GM03348 (cell line): ENCODE results near the gene INPP4B.

Source experiments
- DNase-seq: peaks from one replicate; pipeline ENCODE4 v3.0.0; 2012; ENCODE audit warnings: low spot score

Gene INPP4B

GRCh38 chr4:142467088-142467487 is 379.0 kb downstream of the INPP4B start:
- DNase-seq: no peak

GRCh38 chr4:142465526-142465925 is 380.6 kb downstream of the INPP4B start:
- DNase-seq: no peak

GRCh38 chr4:142463206-142463605 is 382.9 kb downstream of the INPP4B start:
- DNase-seq: no peak

- peak; percentile 40 for DNase-seq
These were observed 393.8 kb downstream of the INPP4B start for GRCh38 chr4:142452161-142452855.

GRCh38 chr4:142449771-142450373 is 396.2 kb downstream of the INPP4B start:
- DNase-seq: no peak

GRCh38 chr4:142447009-142447408 is 399.1 kb downstream of the INPP4B start:
- no peak for DNase-seq

- no peak for DNase-seq
These were observed 402.6 kb downstream of the INPP4B start for GRCh38 chr4:142443469-142443868.

GRCh38 chr4:142440093-142440492 is 406.0 kb downstream of the INPP4B start:
- DNase-seq: no peak

GRCh38 chr4:142435599-142436235 is 410.4 kb downstream of the INPP4B start:
- no peak for DNase-seq

GRCh38 chr4:142434519-142435224 is 411.4 kb downstream of the INPP4B start:
- DNase-seq: no peak

- DNase-seq: no peak
These were observed 417.4 kb downstream of the INPP4B start for GRCh38 chr4:142428715-142429114.

- DNase-seq: no peak
These were observed 418.6 kb downstream of the INPP4B start for GRCh38 chr4:142427456-142427855.

GRCh38 chr4:142423861-142424260 is 422.2 kb downstream of the INPP4B start:
- DNase-seq: no peak

GRCh38 chr4:142420311-142421095 is 425.6 kb downstream of the INPP4B start:
- DNase-seq: no peak

- no peak for DNase-seq
These were observed 426.4 kb downstream of the INPP4B start for GRCh38 chr4:142419712-142420111.

- no peak for DNase-seq
These were observed 427.4 kb downstream of the INPP4B start for GRCh38 chr4:142418697-142419096.

- no peak for DNase-seq
These were observed 429.3 kb downstream of the INPP4B start for GRCh38 chr4:142416711-142417275.

- DNase-seq: peak; percentile 55
These were observed 430.0 kb downstream of the INPP4B start for GRCh38 chr4:142416121-142416520.

- DNase-seq: no peak
These were observed 431.6 kb downstream of the INPP4B start for GRCh38 chr4:142414366-142414990.

GRCh38 chr4:142413485-142413884 is 432.6 kb downstream of the INPP4B start:
- peak; percentile 27 for DNase-seq

- DNase-seq: no peak
These were observed 434.1 kb downstream of the INPP4B start for GRCh38 chr4:142411993-142412392.
